HG03469 (cell line): Measurements from ENCODE around the gene UTP15.

Experiments
- ATAC-seq: cut with Tn5 transposase; IDR thresholded peaks from one replicate; pipeline ENCODE4 v1.9.1; 2021; ENCODE audit warnings: mild to moderate bottlenecking, moderate library complexity, moderate number of reproducible peaks; ENCODE audit not compliant: unreplicated experiment

Gene UTP15

GRCh38 chr5:73564018-73564417, 1.5 kb upstream of the UTP15 start:
- no peak for ATAC-seq

GRCh38 chr5:73564675-73565074, 868 bp upstream of the UTP15 start:
- no peak for ATAC-seq

GRCh38 chr5:73565969-73566547, 515 bp downstream of the UTP15 start:
- ATAC-seq, result no peak

- ATAC-seq, result no peak
Observed at GRCh38 chr5:73582285-73583145, 17.0 kb downstream of the UTP15 start.

GRCh38 chr5:73587923-73588322, 22.4 kb downstream of the UTP15 start:
- no peak for ATAC-seq

- no peak for ATAC-seq
Observed at GRCh38 chr5:73591102-73591695, 25.7 kb downstream of the UTP15 start.

- ATAC-seq, result no peak
Observed at GRCh38 chr5:73591698-73592501, 26.4 kb downstream of the UTP15 start.

GRCh38 chr5:73592551-73592950, 27.0 kb downstream of the UTP15 start:
- ATAC-seq, result no peak

GRCh38 chr5:73596705-73597328, 31.3 kb downstream of the UTP15 start:
- no peak for ATAC-seq

- no peak for ATAC-seq
Observed at GRCh38 chr5:73599380-73599779, 33.8 kb downstream of the UTP15 start.

- no peak for ATAC-seq
Observed at GRCh38 chr5:73603998-73604397, 38.5 kb downstream of the UTP15 start.

- no peak for ATAC-seq
Observed at GRCh38 chr5:73605223-73606087, 39.9 kb downstream of the UTP15 start.

GRCh38 chr5:73606206-73606753, 40.7 kb downstream of the UTP15 start:
- ATAC-seq, result no peak

- no peak for ATAC-seq
Observed at GRCh38 chr5:73607228-73607627, 41.7 kb downstream of the UTP15 start.

- ATAC-seq, result no peak
Observed at GRCh38 chr5:73612799-73613198, 47.3 kb downstream of the UTP15 start.

- ATAC-seq, result no peak
Observed at GRCh38 chr5:73615085-73615484, 49.5 kb downstream of the UTP15 start.

GRCh38 chr5:73615947-73616346, 50.4 kb downstream of the UTP15 start:
- no peak for ATAC-seq

GRCh38 chr5:73617510-73618279, 52.2 kb downstream of the UTP15 start:
- ATAC-seq, result no peak
